HepG2 (cell line): ENCODE results near the gene NFS1. TPM values are rescaled to one million over a fixed set of nuclear protein-coding genes. Genes with fewer than 3 reads are reported as not detected.

Experiments
- FOXO4 ChIP-seq: sonication (generic); formaldehyde crosslinking; conservative IDR thresholded peaks from 2 replicates; pipeline ENCODE4 v1.8.1; 2023; ENCODE audit warnings: missing genetic modification reagents
- HIC2 ChIP-seq: sonication (generic); formaldehyde crosslinking; IDR thresholded peaks from 2 replicates; pipeline ENCODE4 v1.9.0; 2022; ENCODE audit warnings: low read depth, missing genetic modification reagents
- MED13 ChIP-seq: sonication (generic); formaldehyde crosslinking; IDR thresholded peaks from 2 replicates; pipeline ENCODE4 v1.5.0; 2020; ENCODE audit warnings: missing genetic modification reagents
- POLR2A ChIP-seq, 2 experiments: IDR thresholded peaks; 2 replicates each; pipeline ENCODE4 v1.6.1; 2011; ENCODE audit warnings: low read depth in 2 of 2, low read length in 2 of 2, mild to moderate bottlenecking in 1 of 2, moderate library complexity in 1 of 2; ENCODE audit not compliant: insufficient read depth in 1 of 2
- SATB2 ChIP-seq: sonication (generic); formaldehyde crosslinking; IDR thresholded peaks from 2 replicates; pipeline ENCODE4 v1.5.0; 2020; ENCODE audit warnings: missing genetic modification reagents
- TBX2 ChIP-seq: sonication (generic); formaldehyde crosslinking; IDR thresholded peaks from 2 replicates; pipeline ENCODE4 v1.5.0; 2020; ENCODE audit warnings: missing genetic modification reagents, mild to moderate bottlenecking, borderline replicate concordance
- USF2 ChIP-seq, 2 experiments: sonication (generic) in 1 of 2; formaldehyde crosslinking in 1 of 2; IDR thresholded peaks; 2 replicates each; pipeline versions ENCODE4 v1.5.1 to v1.6.1; 2011 to 2020; ENCODE audit warnings: borderline replicate concordance in 1 of 2, low read depth in 1 of 2, low read length in 1 of 2, mild to moderate bottlenecking in 1 of 2, missing genetic modification reagents in 1 of 2, moderate library complexity in 1 of 2
- ZBTB7B ChIP-seq: sonication (generic); formaldehyde crosslinking; IDR thresholded peaks from 2 replicates; pipeline ENCODE4 v1.4.0; 2020; ENCODE audit warnings: missing genetic modification reagents
- ZBTB8A ChIP-seq: sonication (generic); formaldehyde crosslinking; IDR thresholded peaks from 2 replicates; pipeline ENCODE4 v1.4.0; 2020; ENCODE audit warnings: mild to moderate bottlenecking, low read depth, missing genetic modification reagents, borderline replicate concordance
- ZNF143 ChIP-seq: sonication (generic); formaldehyde crosslinking; IDR thresholded peaks from 2 replicates; pipeline ENCODE4 v1.4.0; 2020; ENCODE audit warnings: missing genetic modification reagents
- ZNF160 ChIP-seq: sonication (generic); formaldehyde crosslinking; IDR thresholded peaks from 2 replicates; pipeline ENCODE4 v1.8.0; 2022; ENCODE audit warnings: mild to moderate bottlenecking, inconsistent platforms, missing genetic modification reagents
- ZNF207 ChIP-seq: fragments of 450-650 bp; IDR thresholded peaks from 2 replicates; pipeline ENCODE4 v1.6.1; 2016; ENCODE audit warnings: antibody characterized with exemption, borderline replicate concordance
- ZNF432 ChIP-seq: sonication (generic); formaldehyde crosslinking; IDR thresholded peaks from 2 replicates; pipeline ENCODE4 v1.5.0; 2020; ENCODE audit warnings: missing genetic modification reagents, mild to moderate bottlenecking, borderline replicate concordance
- ZNF567 ChIP-seq: sonication (generic); formaldehyde crosslinking; IDR thresholded peaks from 2 replicates; pipeline ENCODE4 v1.8.1; 2023; ENCODE audit warnings: mild to moderate bottlenecking, missing genetic modification reagents, borderline replicate concordance
- ZNF615 ChIP-seq: sonication (generic); formaldehyde crosslinking; IDR thresholded peaks from 2 replicates; pipeline ENCODE4 v1.5.0; 2020; ENCODE audit warnings: mild to moderate bottlenecking, missing genetic modification reagents, borderline replicate concordance
- ZNF790 ChIP-seq: sonication (generic); formaldehyde crosslinking; IDR thresholded peaks from 2 replicates; pipeline ENCODE4 v1.8.0; 2022; ENCODE audit warnings: missing genetic modification reagents, mild to moderate bottlenecking, borderline replicate concordance
- polyA plus RNA-seq, 8 experiments: library from polyadenylated mRNA; depleted of rRNA in 3 of 8; stranded (reverse) in 7 of 8; unstranded in 1 of 8; fragments of >200 nt; fragmentation: Illumina TruSeq in 4 of 8; extraction: Trizol in 4 of 8; gene quantifications; 2 replicates each; pipeline versions ENCODE4 v1.2.1 to v1.2.3, GENCODE V29; 2011 to 2016; ENCODE audit warnings: low read depth in 4 of 8, missing spikeins in 1 of 8, mixed read lengths in 1 of 8; ENCODE audit not compliant: insufficient read depth in 1 of 8
- total RNA-seq, 5 experiments: library from RNA; depleted of rRNA; stranded (reverse); fragments of >200 nt; fragmentation: Illumina TruSeq; extraction: Trizol; gene quantifications; 2 replicates each; pipeline ENCODE4 v1.2.3, GENCODE V29; 2016; ENCODE audit warnings: low read depth in 1 of 5
- TF ChIP-seq, protein P1 (sequence below): IDR thresholded peaks from 2 replicates; pipeline ENCODE4 v1.6.1; 2016; ENCODE audit warnings: low read depth, borderline replicate concordance
- TF ChIP-seq, protein P2 (sequence below): sonication (generic); formaldehyde crosslinking; IDR thresholded peaks from 2 replicates; pipeline ENCODE4 v1.5.0; 2020; ENCODE audit warnings: mild to moderate bottlenecking, missing genetic modification reagents, borderline replicate concordance
- TF ChIP-seq, protein P3 (sequence below): sonication (generic); formaldehyde crosslinking; IDR thresholded peaks from 2 replicates; pipeline ENCODE4 v1.5.0; 2020; ENCODE audit warnings: missing genetic modification reagents

NFS1 gene
- total and polyA plus RNA-seq, 2 of the 13 experiments (the other 11 are each of a cell fraction or from before 2014, with no cell fraction given) = 65.9 to 88.1 TPM

GRCh38 chr20:35720165-35721123 is 21.3 kb upstream of the NFS1 start (continued):
- no peak for TF ChIP-seq HIC2 (CRISPR knock-in tag)
- TF ChIP-seq FOXO4 (CRISPR knock-in tag) = no peak
- TF ChIP-seq SATB2 = no peak
- TF ChIP-seq POLR2A (IDR thresholded peaks at IDR 0.05; ENCODE audit: insufficient read depth in 1 of 2, low read depth in 2 of 2, low read length in 2 of 2) = peak; percentile 32 to 59; a peak in 3 of 4 replicates
- TF ChIP-seq, protein P1, sequence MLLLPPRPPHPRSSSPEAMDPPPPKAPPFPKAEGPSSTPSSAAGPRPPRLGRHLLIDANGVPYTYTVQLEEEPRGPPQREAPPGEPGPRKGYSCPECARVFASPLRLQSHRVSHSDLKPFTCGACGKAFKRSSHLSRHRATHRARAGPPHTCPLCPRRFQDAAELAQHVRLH (CRISPR knock-in tag) = no peak
- no peak for TF ChIP-seq ZBTB8A (CRISPR knock-in tag)
- no peak for TF ChIP-seq MED13 (CRISPR knock-in tag)
- TF ChIP-seq ZNF143 = no peak
- 0 out of 2 replicates have a peak, but pooled peaks have one; percentile 14 for TF ChIP-seq TBX2
- TF ChIP-seq ZNF160 (CRISPR knock-in tag) = no peak
- TF ChIP-seq ZNF207 = no peak
- TF ChIP-seq ZNF567 (CRISPR knock-in tag) = no peak
- no peak for TF ChIP-seq ZNF432 (CRISPR knock-in tag)
- TF ChIP-seq, protein P2, sequence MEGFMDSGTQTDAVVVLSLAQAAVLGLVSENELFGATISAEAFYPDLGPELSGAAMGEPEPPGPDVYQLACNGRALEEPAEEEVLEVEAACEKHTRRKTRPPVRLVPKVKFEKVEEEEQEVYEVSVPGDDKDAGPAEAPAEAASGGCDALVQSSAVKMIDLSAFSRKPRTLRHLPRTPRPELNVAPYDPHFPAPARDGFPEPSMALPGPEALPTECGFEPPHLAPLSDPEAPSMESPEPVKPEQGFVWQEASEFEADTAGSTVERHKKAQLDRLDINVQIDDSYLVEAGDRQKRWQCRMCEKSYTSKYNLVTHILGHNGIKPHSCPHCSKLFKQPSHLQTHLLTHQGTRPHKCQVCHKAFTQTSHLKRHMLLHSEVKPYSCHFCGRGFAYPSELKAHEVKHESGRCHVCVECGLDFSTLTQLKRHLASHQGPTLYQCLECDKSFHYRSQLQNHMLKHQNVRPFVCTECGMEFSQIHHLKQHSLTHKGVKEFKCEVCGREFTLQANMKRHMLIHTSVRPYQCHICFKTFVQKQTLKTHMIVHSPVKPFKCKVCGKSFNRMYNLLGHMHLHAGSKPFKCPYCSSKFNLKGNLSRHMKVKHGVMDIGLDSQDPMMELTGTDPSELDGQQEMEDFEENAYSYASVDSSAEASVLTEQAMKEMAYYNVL (CRISPR knock-in tag) = no peak
- no peak for TF ChIP-seq ZBTB7B
- 0 out of 2 replicates have a peak, but pooled peaks have one; percentile 69 for TF ChIP-seq ZNF615 (CRISPR knock-in tag)
- TF ChIP-seq USF2 (IDR thresholded peaks at IDR 0.05; ENCODE audit: low read depth, low read length) = no peak
- no peak for TF ChIP-seq USF2 (CRISPR knock-in tag; IDR thresholded peaks at IDR 0.05; ENCODE audit: borderline replicate concordance)
- TF ChIP-seq, protein P3, sequence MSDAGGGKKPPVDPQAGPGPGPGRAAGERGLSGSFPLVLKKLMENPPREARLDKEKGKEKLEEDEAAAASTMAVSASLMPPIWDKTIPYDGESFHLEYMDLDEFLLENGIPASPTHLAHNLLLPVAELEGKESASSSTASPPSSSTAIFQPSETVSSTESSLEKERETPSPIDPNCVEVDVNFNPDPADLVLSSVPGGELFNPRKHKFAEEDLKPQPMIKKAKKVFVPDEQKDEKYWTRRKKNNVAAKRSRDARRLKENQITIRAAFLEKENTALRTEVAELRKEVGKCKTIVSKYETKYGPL = no peak
- no peak for TF ChIP-seq ZNF790 (CRISPR knock-in tag)
